Mucosa of descending colon (tissue), 3 donors: ENCODE results near the gene FAM234B. TPM values are rescaled to one million over a fixed set of nuclear protein-coding genes. Genes with fewer than 3 reads are reported as not detected.

Experiments used
- ATAC-seq: fragments of 200-7000 bp; cut with Tn5 transposase; one replicate; pipeline ENCODE4 v1.9.1; 2020; ENCODE audit warnings: mild to moderate bottlenecking, moderate library complexity
- DNase-seq, 3 donors: peaks; one replicate each; pipeline ENCODE4 v3.0.0-alpha.2; 2020
- H3K36me3 ChIP-seq: fragments of 200-600 bp; one replicate; pipeline ENCODE4 v1.8.0; 2021; ENCODE audit warnings: low read depth, mild to moderate bottlenecking
- H3K4me1 ChIP-seq: fragments of 200-600 bp; one replicate; pipeline ENCODE4 v1.8.0; 2021; ENCODE audit warnings: low read depth, mild to moderate bottlenecking
- H3K4me3 ChIP-seq: fragments of 200-600 bp; one replicate; pipeline ENCODE4 v1.8.0; 2021; ENCODE audit warnings: mild to moderate bottlenecking
- H3K9me3 ChIP-seq: fragments of 200-600 bp; one replicate; pipeline ENCODE4 v1.8.0; 2021; ENCODE audit warnings: mild to moderate bottlenecking
- CTCF ChIP-seq: fragments of 200-600 bp; IDR thresholded peaks from one replicate; pipeline ENCODE4 v1.8.0; 2022; ENCODE audit warnings: antibody characterized with exemption, mild to moderate bottlenecking
- intact Hi-C, 2 donors: fragments of 100-400 bp; cut with DNase I in 1 of 2; cut with micrococcal nuclease in 1 of 2; formaldehyde crosslinking; loops; one replicate each; pipeline versions ENCODE4 v1.11.0 to v1.11.1; 2022; cut with DNase I, micrococcal nuclease
- total RNA-seq, 3 donors: library from RNA; stranded (reverse); fragmentation: NEBNext Ultra II Directional in 2 of 3; extraction: Animal tissue kit (Norgen Biotek cat#: 25700) in 2 of 3; gene quantifications; one replicate each; pipeline versions ENCODE4 v1.2.1 to v1.2.4, GENCODE V29; 2021 to 2023
- donor health status: DM: no; HTN: no; CAD: no; lungs with moderate emphysema.
- donor health status: DM: no; HTN: no; CAD: no.
- donor health status: DM: no; HTN: yes; CAD: no.

Gene FAM234B
- total RNA-seq, 3 donors from 2014 or later = 1.4 to 3.4 (median 1.9) TPM

- ATAC-seq (no peak), DNase-seq (no peak)
- H3K36me3 ChIP-seq = no peaks in the 10 kb centered on the region
- H3K4me3 ChIP-seq = no peak overlapping the region
- H3K4me1 ChIP-seq = no peaks in the 10 kb centered on the region
- no peaks in the 10 kb centered on the region for H3K9me3 ChIP-seq
- intact Hi-C loops = no loop called here
- TF ChIP-seq CTCF = no peak
Measured at GRCh38 chr12:13114251-13115052, 70.3 kb downstream of the FAM234B start.

- no peak overlapping the region for H3K4me3 ChIP-seq
- H3K36me3 ChIP-seq = no peaks in the 10 kb centered on the region
- H3K9me3 ChIP-seq = no peaks in the 10 kb centered on the region
- no peak for TF ChIP-seq CTCF
- H3K4me1 ChIP-seq = no peaks in the 10 kb centered on the region
- no peak for ATAC-seq
- no peak for DNase-seq
- intact Hi-C loops = no loop called here
Measured at GRCh38 chr12:13116259-13116658, 72.1 kb downstream of the FAM234B start.

- no peak for ATAC-seq
- H3K36me3 ChIP-seq = no peaks in the 10 kb centered on the region
- no peak for TF ChIP-seq CTCF
- no peak overlapping the region for H3K4me3 ChIP-seq
- H3K9me3 ChIP-seq = no peaks in the 10 kb centered on the region
- no peak for DNase-seq
- no peaks in the 10 kb centered on the region for H3K4me1 ChIP-seq
- intact Hi-C loops = no loop called here
Measured at GRCh38 chr12:13117029-13117428, 72.8 kb downstream of the FAM234B start.

GRCh38 chr12:13119826-13120225, 75.6 kb downstream of the FAM234B start:
- H3K9me3 ChIP-seq = no peaks in the 10 kb centered on the region
- H3K36me3 ChIP-seq = no peaks in the 10 kb centered on the region
- no peaks in the 10 kb centered on the region for H3K4me1 ChIP-seq
- DNase-seq (no peak), ATAC-seq (no peak)
- no peak overlapping the region for H3K4me3 ChIP-seq
- intact Hi-C loops = no loop called here
- no peak for TF ChIP-seq CTCF

GRCh38 chr12:13120413-13120812, 76.2 kb downstream of the FAM234B start:
- Histone ChIP-seq H3K36me3 (no peaks in the 10 kb centered on the region), H3K4me1 (no peaks in the 10 kb centered on the region), H3K4me3 (no peak overlapping the region), H3K9me3 (no peaks in the 10 kb centered on the region)
- no peak for TF ChIP-seq CTCF
- ATAC-seq = no peak
- intact Hi-C loops = no loop called here
- DNase-seq = no peak
